Measurements from ENCODE around the gene RPL5. TPM values are rescaled to one million over a fixed set of nuclear protein-coding genes. Genes with fewer than 3 reads are reported as not detected.

Gene RPL5
- total RNA-seq, 2 donors from 2014 or later = 1,039 to 1,980 TPM

DNA sequence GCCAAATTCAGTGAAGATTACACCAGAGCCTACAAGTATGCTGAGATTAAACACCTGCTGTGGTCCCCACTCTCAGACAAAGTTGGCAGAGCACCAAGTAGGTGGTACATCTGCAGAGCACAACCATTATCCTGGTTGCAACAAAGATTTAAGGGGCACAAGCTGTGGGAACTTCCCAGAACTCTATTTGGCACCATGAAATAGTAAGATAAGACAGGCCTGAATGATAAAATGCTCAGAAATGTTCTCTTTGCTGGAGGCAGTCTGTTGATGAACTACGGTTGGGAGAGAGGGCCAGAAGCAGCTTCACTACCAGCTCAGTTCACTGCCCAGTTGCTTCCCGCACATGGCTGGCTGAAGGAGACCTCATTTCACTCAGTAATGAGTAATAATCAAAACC, 19.9 kb downstream of the RPL5 start:
- WGBS = 61% methylated on average over 2 of the region's 2 CpGs
- H3K36me3 ChIP-seq = no peaks in the 10 kb centered on the region
- H3K27ac ChIP-seq = peak overlapping the region in 1 of 2 donors; percentile 53
- DNase-seq (ENCODE audit: low spot score) = no peak
- H3K9me3 ChIP-seq = no peaks in the 10 kb centered on the region
- no peak overlapping the region for H3K4me3 ChIP-seq
- intact Hi-C loops (cut with DNase I) = no loop called here
- H3K27me3 ChIP-seq (replicated peaks; ENCODE audit: insufficient read depth) = no peaks in the 10 kb centered on the region
- peaks cover 2% of the 10 kb centered on the region for H3K4me1 ChIP-seq (replicated peaks)
- no peak for TF ChIP-seq POLR2AphosphoS5 (IDR thresholded peaks at IDR 0.05)
- no peak for TF ChIP-seq POLR2A (IDR thresholded peaks at IDR 0.05)
- TF ChIP-seq, protein P1, sequence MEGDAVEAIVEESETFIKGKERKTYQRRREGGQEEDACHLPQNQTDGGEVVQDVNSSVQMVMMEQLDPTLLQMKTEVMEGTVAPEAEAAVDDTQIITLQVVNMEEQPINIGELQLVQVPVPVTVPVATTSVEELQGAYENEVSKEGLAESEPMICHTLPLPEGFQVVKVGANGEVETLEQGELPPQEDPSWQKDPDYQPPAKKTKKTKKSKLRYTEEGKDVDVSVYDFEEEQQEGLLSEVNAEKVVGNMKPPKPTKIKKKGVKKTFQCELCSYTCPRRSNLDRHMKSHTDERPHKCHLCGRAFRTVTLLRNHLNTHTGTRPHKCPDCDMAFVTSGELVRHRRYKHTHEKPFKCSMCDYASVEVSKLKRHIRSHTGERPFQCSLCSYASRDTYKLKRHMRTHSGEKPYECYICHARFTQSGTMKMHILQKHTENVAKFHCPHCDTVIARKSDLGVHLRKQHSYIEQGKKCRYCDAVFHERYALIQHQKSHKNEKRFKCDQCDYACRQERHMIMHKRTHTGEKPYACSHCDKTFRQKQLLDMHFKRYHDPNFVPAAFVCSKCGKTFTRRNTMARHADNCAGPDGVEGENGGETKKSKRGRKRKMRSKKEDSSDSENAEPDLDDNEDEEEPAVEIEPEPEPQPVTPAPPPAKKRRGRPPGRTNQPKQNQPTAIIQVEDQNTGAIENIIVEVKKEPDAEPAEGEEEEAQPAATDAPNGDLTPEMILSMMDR (IDR thresholded peaks at IDR 0.05) = no peak

DNA sequence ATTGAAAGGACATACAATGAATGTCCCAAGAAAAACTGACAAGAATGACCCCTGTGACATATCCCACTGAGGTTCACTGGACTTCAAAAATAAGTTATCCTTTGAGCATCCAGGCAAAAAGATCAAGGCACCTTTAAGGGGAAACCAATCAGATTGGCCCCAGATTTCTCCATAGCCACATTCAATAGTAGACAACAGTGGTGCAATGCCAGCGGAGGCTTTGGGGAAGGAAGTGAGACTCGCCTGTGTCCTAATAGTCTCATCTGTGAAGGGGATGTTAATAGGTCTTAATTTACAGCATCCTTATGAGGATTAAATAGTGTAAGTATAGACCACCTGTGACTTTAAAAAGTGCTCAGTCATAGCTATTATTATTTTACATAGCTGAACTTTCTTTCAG, 21.5 kb downstream of the RPL5 start:
- Histone ChIP-seq H3K27me3 (replicated peaks; ENCODE audit: insufficient read depth) (no peaks in the 10 kb centered on the region), H3K4me3 (no peak overlapping the region), H3K27ac (no peak overlapping the region), H3K36me3 (no peaks in the 10 kb centered on the region), H3K4me1 (replicated peaks) (peaks cover under 1% of the 10 kb centered on the region), H3K9me3 (no peaks in the 10 kb centered on the region)
- 92% methylated on average over 2 of the region's 2 CpGs for whole genome bisulfite sequencing
- TF ChIP-seq, protein P1 (IDR thresholded peaks at IDR 0.05) = no peak
- no peak for DNase-seq (ENCODE audit: low spot score)
- intact Hi-C loops (cut with DNase I) = no loop called here

DNA sequence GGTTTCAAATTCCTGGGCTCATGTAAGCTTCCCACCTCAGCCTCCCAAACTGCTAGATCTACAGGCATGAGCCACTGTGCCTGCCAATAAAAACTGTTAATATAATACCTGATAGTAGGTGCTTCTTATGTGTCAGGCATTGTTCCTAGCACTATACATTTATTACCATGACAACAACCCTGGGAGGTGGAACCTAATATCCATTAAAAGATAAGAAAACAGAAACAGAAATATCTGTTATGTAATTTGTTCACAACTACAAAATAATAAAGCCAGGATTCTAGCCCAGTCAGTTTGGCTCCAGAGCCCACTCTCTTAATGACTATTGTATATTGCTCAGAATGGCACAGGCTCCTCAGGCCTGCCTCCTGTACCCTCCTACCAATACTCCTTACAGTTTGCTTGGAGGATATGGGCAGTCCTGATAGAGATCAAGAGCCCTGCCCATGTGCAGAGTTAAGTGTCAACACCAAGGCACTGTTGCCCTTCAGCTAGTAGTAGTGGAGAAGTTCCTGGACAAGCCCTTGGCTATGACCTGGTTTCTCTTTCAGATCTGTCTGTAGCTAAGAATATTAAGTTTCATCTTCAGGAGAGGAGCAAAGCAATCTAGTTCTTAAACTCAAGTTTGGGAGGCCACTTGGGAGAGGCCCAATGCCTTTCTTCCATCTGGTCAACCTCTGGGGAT, 22.4 kb downstream of the RPL5 start:
- Histone ChIP-seq H3K27me3 (replicated peaks; ENCODE audit: insufficient read depth) (no peaks in the 10 kb centered on the region), H3K27ac (no peak overlapping the region), H3K4me3 (no peak overlapping the region), H3K9me3 (no peaks in the 10 kb centered on the region), H3K36me3 (no peaks in the 10 kb centered on the region), H3K4me1 (replicated peaks) (no peaks in the 10 kb centered on the region)
- no peak for DNase-seq (ENCODE audit: low spot score)
- TF ChIP-seq POLR2A (IDR thresholded peaks at IDR 0.05) = no peak
- TF ChIP-seq, protein P1 (IDR thresholded peaks at IDR 0.05) = no peak
- TF ChIP-seq POLR2AphosphoS5 (IDR thresholded peaks at IDR 0.05) = no peak
- intact Hi-C loops (cut with DNase I) = no loop called here

DNA sequence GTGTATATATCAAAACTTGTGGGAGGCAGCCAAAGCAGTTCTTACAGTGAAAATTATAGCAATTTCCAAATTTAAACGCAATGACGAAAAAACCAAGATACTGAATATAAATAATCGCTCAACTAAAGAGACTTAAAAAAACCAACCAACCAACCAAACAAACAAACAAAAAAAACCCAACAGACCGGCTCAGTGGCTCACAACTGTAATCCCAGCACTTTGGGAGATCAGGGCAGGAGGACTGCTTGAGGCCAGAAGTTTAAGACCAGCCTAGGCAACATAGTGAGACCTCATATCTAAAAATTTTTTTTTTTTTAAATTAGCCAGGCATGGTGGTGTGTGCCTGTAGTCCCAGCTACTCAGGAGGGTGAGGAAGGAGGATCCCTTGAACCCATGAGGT, 23.4 kb downstream of the RPL5 start:
- no peaks in the 10 kb centered on the region for H3K9me3 ChIP-seq
- DNase-seq (ENCODE audit: low spot score) = no peak
- no peak overlapping the region for H3K27ac ChIP-seq
- no peak for TF ChIP-seq POLR2A (IDR thresholded peaks at IDR 0.05)
- no peak for TF ChIP-seq POLR2AphosphoS5 (IDR thresholded peaks at IDR 0.05)
- TF ChIP-seq, protein P1 (IDR thresholded peaks at IDR 0.05) = no peak
- WGBS = 96% methylated on average over 4 of the region's 4 CpGs
- H3K4me1 ChIP-seq (replicated peaks) = no peaks in the 10 kb centered on the region
- intact Hi-C loops (cut with DNase I) = no loop called here
- no peaks in the 10 kb centered on the region for H3K36me3 ChIP-seq
- no peaks in the 10 kb centered on the region for H3K27me3 ChIP-seq (replicated peaks; ENCODE audit: insufficient read depth)
- H3K4me3 ChIP-seq = no peak overlapping the region

DNA sequence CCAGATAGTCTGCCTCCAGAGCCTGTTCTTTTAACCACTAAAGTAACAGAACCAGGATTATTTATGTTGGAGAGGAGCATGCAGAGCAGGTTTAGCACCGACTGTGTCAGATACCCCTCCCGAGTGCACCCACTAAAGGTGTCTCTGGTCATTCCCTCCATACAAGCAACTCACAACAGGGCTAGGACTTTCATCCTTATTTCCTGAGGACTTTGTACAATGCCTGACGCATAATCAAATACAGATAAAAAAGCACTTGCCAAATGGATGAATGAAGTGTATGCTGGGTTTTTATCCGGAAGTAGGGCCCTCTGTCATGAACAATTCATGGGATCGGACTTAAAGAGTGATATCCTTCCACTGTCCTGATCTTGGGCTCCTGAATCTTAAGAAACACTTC, 26.0 kb downstream of the RPL5 start:
- no peaks in the 10 kb centered on the region for H3K27me3 ChIP-seq (replicated peaks; ENCODE audit: insufficient read depth)
- H3K27ac ChIP-seq = no peak overlapping the region
- no peaks in the 10 kb centered on the region for H3K9me3 ChIP-seq
- no peaks in the 10 kb centered on the region for H3K36me3 ChIP-seq
- TF ChIP-seq POLR2AphosphoS5 (IDR thresholded peaks at IDR 0.05) (no peak), POLR2A (IDR thresholded peaks at IDR 0.05) (no peak)
- TF ChIP-seq, protein P1 (IDR thresholded peaks at IDR 0.05) = no peak
- no peak for DNase-seq (ENCODE audit: low spot score)
- H3K4me3 ChIP-seq = no peak overlapping the region
- no peaks in the 10 kb centered on the region for H3K4me1 ChIP-seq (replicated peaks)
- intact Hi-C loops (cut with DNase I) = loop anchor here (2.0 kb wide), 1 partner anchor 103 kb away; the partner anchor contains the start of gene DIPK1A
- WGBS = 75% methylated on average over 5 of the region's 5 CpGs

All from prostate gland (tissue), 2 donors.